ENCODE measurements around the gene TNK2. TPM values are rescaled to one million over a fixed set of nuclear protein-coding genes. Genes with fewer than 3 reads are reported as not detected.
"Not testable (repeated sequence)": the region's sequence is repeated elsewhere in the genome, so short reads cannot be mapped to it uniquely, and the experiment has no call there.

TNK2 gene
- total and polyA plus RNA-seq, 5 donors = 40.1 to 162 (median 77.9) TPM

DNA sequence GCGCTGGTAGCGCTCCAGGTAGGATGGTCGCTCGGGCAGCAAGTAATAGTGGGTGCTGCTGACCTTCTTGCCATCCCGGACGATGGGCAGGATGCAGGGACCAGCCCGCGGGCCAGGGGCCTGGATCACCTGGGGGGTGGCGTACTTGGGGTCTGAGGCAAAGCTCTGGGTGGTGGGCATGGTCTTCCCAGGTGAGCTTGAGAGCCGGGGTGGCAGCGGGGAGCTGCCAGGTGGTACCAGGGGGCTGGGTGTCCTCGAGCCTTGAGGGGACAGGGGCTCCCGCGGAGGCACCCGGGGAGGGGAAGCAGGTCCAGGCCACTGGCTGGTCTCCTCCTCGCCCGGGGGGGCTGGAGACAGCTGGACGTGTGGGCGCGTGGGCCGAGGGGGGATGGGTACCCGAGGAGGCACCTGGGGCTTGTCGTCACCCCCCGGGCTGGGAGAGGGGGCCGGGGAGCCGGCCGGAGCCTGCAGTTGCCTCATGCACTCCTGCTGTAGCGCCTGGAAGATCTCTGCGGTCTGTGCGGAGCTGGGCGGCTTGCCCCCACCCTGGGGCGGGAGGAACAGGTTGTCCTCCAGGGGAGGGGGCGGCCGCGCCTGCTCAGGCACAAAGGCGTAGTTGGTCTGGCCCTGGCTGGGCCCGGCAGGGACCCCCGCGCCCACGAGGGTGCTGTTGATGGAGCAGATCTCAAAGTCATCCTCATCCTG, 40.6 kb downstream of the TNK2 start:
- H3K4me1 ChIP-seq (ENCODE audit: control insufficient read depth, insufficient read depth, low read length) = no peaks in the 10 kb centered on the region
- H3K9me3 ChIP-seq (ENCODE audit: control insufficient read depth, low read length) = no peaks in the 10 kb centered on the region
- intact Hi-C loops (cut with DNase I) = no loop called here
- ATAC-seq (no peak), DNase-seq (no peak)
- WGBS = 91% methylated on average over 40 of the region's 40 CpGs
- no peak overlapping the region for H3K4me3 ChIP-seq (ENCODE audit: low read length)
- H3K27me3 ChIP-seq (ENCODE audit: control insufficient read depth, insufficient read depth) = no peaks in the 10 kb centered on the region
- H3K27ac ChIP-seq (ENCODE audit: low read length) = no peak overlapping the region

GRCh38 chr3:195866686-195867511, 41.5 kb downstream of the TNK2 start:
- intact Hi-C loops (cut with DNase I) = no loop called here
- DNase-seq (no peak), ATAC-seq (no peak)
- WGBS = 88% methylated on average over 30 of the region's 30 CpGs
- Histone ChIP-seq H3K27ac (ENCODE audit: low read length) (no peak overlapping the region), H3K9me3 (ENCODE audit: control insufficient read depth, low read length) (no peaks in the 10 kb centered on the region), H3K27me3 (ENCODE audit: control insufficient read depth, insufficient read depth) (no peaks in the 10 kb centered on the region), H3K4me1 (ENCODE audit: control insufficient read depth, insufficient read depth, low read length) (no peaks in the 10 kb centered on the region), H3K4me3 (ENCODE audit: low read length) (no peak overlapping the region)

DNA sequence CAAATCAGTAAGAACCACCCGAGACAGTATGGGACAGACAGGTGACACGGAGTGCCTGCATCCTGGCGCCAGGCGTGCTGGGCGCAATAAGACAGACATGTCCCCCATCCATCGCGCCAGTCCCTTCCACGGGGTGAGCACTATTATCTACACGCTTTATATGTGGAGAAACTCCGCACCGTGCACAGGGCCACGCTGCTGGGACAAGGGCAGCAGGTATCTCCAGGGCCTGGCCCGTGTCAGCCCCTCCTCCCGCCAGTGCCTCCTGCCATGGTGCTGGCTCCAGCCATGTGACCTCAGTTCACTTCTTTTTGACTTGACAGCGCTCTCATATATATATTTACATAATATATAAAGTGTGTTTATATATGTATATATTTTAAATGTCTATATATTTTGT, 42.6 kb downstream of the TNK2 start:
- Histone ChIP-seq H3K4me1 (ENCODE audit: control insufficient read depth, insufficient read depth, low read length) (no peaks in the 10 kb centered on the region), H3K27ac (ENCODE audit: low read length) (no peak overlapping the region), H3K27me3 (ENCODE audit: control insufficient read depth, insufficient read depth) (no peaks in the 10 kb centered on the region), H3K9me3 (ENCODE audit: control insufficient read depth, low read length) (no peaks in the 10 kb centered on the region), H3K4me3 (ENCODE audit: low read length) (no peak overlapping the region)
- DNase-seq (no peak), ATAC-seq (no peak)
- intact Hi-C loops (cut with DNase I) = no loop called here
- 85% methylated on average over 15 of the region's 15 CpGs for WGBS

DNA sequence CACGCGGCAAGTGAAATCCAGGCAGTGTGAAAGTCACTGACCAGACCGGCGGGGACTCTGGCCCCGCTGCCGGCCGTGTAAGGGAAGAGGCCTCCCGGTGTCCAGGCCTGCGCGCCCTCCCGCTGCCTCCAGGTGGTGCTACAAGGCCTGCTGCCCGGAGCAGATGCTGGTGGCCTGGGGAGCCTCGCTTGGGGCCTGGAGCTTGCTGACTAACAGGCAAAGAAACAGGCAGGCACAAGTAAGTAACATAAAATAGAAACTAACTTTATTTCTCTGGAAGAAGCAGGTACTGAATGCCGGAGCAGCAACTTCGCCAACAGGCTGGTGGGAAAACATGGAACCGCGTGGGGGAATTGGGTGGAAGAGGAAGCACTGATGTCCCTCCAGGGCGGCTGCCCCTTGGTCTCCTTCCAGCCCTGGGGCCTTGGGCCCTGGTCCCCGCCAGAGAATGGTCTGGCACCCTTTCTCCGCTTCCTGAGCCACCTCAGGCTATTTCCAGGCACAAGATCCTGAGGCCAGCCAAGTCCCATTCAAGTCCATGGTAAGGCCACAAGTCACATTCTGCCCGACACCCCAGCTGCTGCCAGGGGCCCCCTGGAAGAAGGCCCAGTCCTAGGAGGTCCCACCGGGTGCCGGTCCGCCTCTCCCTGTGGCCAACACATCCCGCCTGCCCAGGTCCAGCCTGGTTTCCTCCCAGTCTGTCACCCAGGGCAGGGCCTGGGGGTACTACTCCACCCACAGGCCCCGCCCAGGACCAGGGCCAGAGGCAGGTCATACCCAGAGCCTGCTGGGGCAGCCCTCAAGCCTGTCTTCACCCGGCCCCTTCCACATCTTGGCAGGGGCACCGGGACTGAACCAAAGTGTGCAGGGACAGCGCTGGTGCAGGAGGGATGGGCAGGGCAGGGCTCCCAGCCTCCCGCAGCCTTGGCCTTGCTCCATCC, 45.0 kb downstream of the TNK2 start:
- DNase-seq (peak; percentile 92 to 97 (median 96)), ATAC-seq (peak; percentile 95)
- no peaks in the 10 kb centered on the region for H3K9me3 ChIP-seq (ENCODE audit: control insufficient read depth, low read length)
- intact Hi-C loops (cut with DNase I) = loop anchor here in 3 of 4 donors (1.0 to 5.0 kb wide), 3 partner anchors 31 to 51 kb away; no protein-coding TSS in a partner anchor
- no peaks in the 10 kb centered on the region for H3K27me3 ChIP-seq (ENCODE audit: control insufficient read depth, insufficient read depth)
- H3K4me1 ChIP-seq (ENCODE audit: control insufficient read depth, insufficient read depth, low read length) = no peaks in the 10 kb centered on the region
- 28% methylated on average over 30 of the region's 30 CpGs for WGBS
- no peak overlapping the region for H3K4me3 ChIP-seq (ENCODE audit: low read length)
- H3K27ac ChIP-seq (ENCODE audit: low read length) = peak overlapping the region; percentile 6

- WGBS = 95% methylated on average over 12 of the region's 12 CpGs
- not testable (repeated sequence) for H3K27me3 ChIP-seq (ENCODE audit: control insufficient read depth, insufficient read depth); DNase-seq; H3K4me1 ChIP-seq (ENCODE audit: control insufficient read depth, insufficient read depth, low read length); H3K9me3 ChIP-seq (ENCODE audit: control insufficient read depth, low read length); H3K27ac ChIP-seq (ENCODE audit: low read length); H3K4me3 ChIP-seq (ENCODE audit: low read length); ATAC-seq
- intact Hi-C loops (cut with DNase I) = loop anchor here in 2 of 4 donors (2.0 to 5.0 kb wide), 2 partner anchors 35 to 52 kb away; no protein-coding TSS in a partner anchor
Observed at GRCh38 chr3:195862318-195862717, 46.0 kb downstream of the TNK2 start.

- Histone ChIP-seq H3K27me3 (ENCODE audit: control insufficient read depth, insufficient read depth) (no peaks in the 10 kb centered on the region), H3K27ac (ENCODE audit: low read length) (no peak overlapping the region), H3K4me1 (ENCODE audit: control insufficient read depth, insufficient read depth, low read length) (no peaks in the 10 kb centered on the region), H3K4me3 (ENCODE audit: low read length) (no peak overlapping the region), H3K9me3 (ENCODE audit: control insufficient read depth, low read length) (no peaks in the 10 kb centered on the region)
- intact Hi-C loops (cut with DNase I) = loop anchor here in 1 of 4 donors (5.0 kb wide), 1 partner anchor 37 kb away; no protein-coding TSS in a partner anchor
- DNase-seq (no peak), ATAC-seq (no peak)
- 72% methylated on average over 6 of the region's 6 CpGs for WGBS
Observed at GRCh38 chr3:195860456-195860855, 47.9 kb downstream of the TNK2 start.

- DNase-seq = peak in 1 of 3 donors; percentile 46
- H3K27me3 ChIP-seq (ENCODE audit: control insufficient read depth, insufficient read depth) = no peaks in the 10 kb centered on the region
- ATAC-seq = no peak
- no peaks in the 10 kb centered on the region for H3K4me1 ChIP-seq (ENCODE audit: control insufficient read depth, insufficient read depth, low read length)
- WGBS = 78% methylated on average over 23 of the region's 23 CpGs
- H3K27ac ChIP-seq (ENCODE audit: low read length) = no peak overlapping the region
- no peaks in the 10 kb centered on the region for H3K9me3 ChIP-seq (ENCODE audit: control insufficient read depth, low read length)
- no peak overlapping the region for H3K4me3 ChIP-seq (ENCODE audit: low read length)
- intact Hi-C loops (cut with DNase I) = loop anchor here in 3 of 4 donors (2.0 to 5.0 kb wide), 4 partner anchors 35 to 57 kb away; no protein-coding TSS in a partner anchor
Observed at GRCh38 chr3:195859846-195860411, 48.4 kb downstream of the TNK2 start.

DNA sequence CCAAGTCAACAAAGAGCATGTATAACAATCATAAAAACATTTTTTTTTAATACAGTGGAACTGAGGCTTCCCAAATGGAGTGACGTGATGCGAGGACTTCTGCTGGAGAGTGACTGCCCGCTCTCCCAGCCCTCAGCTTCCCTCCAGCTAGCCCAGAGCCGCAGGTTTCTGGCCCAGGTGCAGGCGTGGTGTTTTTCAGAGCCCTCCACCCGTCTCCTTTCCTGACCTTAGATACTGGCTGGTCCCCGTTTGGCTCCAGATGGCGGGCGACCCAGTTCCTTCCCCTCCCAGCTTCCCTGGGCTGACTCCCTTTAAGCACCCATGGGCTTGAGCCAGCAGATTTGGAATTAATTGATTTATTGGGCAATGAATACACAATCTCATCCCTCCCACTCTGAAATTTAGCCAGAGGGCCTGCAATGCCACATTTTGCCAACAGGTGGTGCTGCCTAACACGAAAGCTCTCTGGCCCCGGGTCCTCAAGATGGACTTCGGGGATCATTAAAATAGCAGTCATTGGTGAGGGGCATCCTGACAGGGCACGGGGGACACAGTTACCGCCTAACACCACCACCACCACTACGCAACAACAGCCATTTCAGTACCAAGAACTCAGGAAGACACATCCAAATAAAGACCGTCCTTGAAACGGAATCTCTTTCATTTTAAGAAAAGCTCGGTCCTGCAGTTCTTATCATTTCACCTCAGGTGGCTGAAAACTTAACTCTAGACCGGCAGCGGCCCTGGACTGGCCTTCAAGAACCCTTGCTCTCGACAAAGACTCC, 49.1 kb downstream of the TNK2 start:
- peak; percentile 62 to 88 (median 82) for DNase-seq
- Histone ChIP-seq H3K4me1 (ENCODE audit: control insufficient read depth, insufficient read depth, low read length) (no peaks in the 10 kb centered on the region), H3K27ac (ENCODE audit: low read length) (no peak overlapping the region), H3K9me3 (ENCODE audit: control insufficient read depth, low read length) (no peaks in the 10 kb centered on the region), H3K4me3 (ENCODE audit: low read length) (no peak overlapping the region), H3K27me3 (ENCODE audit: control insufficient read depth, insufficient read depth) (no peaks in the 10 kb centered on the region)
- WGBS = 11% methylated on average over 21 of the region's 21 CpGs
- peak in 1 of 2 donors; percentile 18 for ATAC-seq
- intact Hi-C loops (cut with DNase I) = loop anchor here in 3 of 4 donors (2.0 to 5.0 kb wide), 3 partner anchors 36 to 58 kb away; no protein-coding TSS in a partner anchor

- ATAC-seq = no peak
- Histone ChIP-seq H3K4me3 (ENCODE audit: low read length) (no peak overlapping the region), H3K4me1 (ENCODE audit: control insufficient read depth, insufficient read depth, low read length) (no peaks in the 10 kb centered on the region), H3K27me3 (ENCODE audit: control insufficient read depth, insufficient read depth) (no peaks in the 10 kb centered on the region), H3K9me3 (ENCODE audit: control insufficient read depth, low read length) (no peaks in the 10 kb centered on the region), H3K27ac (ENCODE audit: low read length) (no peak overlapping the region)
- DNase-seq = no peak
- intact Hi-C loops (cut with DNase I) = loop anchor here in 1 of 4 donors (5.0 kb wide), 1 partner anchor 61 kb away; no protein-coding TSS in a partner anchor
- 73% methylated on average over 15 of the region's 15 CpGs for WGBS
Observed at GRCh38 chr3:195856410-195857084, 51.8 kb downstream of the TNK2 start.
